Measurements from ENCODE around the gene RNASEH2A.

RNASEH2A gene

DNA sequence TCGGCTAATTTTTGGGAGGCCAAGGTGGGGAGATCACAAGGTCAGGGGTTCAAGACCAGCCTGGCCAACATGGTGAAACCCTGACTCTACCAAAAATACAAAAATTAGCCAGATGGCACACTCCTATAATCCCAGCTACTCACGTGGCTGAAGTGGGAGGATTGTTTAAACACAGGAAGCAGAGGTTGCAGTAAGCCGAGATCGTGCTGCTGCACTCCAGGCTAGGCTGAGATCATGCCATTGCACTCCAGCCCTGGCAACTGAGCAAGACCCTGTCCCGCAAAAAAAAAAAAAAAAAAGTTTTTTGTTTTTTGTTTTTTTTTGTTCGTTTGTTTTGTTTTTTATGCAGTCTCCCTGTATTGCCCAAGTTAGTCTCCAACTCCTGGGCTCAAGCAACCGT, 53.2 kb downstream of the RNASEH2A start:
- DNase-seq (ENCODE audit: low spot score), result no peak
- TF ChIP-seq, protein P1, sequence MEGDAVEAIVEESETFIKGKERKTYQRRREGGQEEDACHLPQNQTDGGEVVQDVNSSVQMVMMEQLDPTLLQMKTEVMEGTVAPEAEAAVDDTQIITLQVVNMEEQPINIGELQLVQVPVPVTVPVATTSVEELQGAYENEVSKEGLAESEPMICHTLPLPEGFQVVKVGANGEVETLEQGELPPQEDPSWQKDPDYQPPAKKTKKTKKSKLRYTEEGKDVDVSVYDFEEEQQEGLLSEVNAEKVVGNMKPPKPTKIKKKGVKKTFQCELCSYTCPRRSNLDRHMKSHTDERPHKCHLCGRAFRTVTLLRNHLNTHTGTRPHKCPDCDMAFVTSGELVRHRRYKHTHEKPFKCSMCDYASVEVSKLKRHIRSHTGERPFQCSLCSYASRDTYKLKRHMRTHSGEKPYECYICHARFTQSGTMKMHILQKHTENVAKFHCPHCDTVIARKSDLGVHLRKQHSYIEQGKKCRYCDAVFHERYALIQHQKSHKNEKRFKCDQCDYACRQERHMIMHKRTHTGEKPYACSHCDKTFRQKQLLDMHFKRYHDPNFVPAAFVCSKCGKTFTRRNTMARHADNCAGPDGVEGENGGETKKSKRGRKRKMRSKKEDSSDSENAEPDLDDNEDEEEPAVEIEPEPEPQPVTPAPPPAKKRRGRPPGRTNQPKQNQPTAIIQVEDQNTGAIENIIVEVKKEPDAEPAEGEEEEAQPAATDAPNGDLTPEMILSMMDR (IDR thresholded peaks at IDR 0.05; ENCODE audit: extremely low read depth, missing control alignments), result no peak
